B cell (primary cell): ENCODE measurements around the gene WNK4. TPM values are rescaled to one million over a fixed set of nuclear protein-coding genes. Genes with fewer than 3 reads are reported as not detected.
A peak's percentile ranks its signal among the peaks of the same experiment; 100 is the strongest.

Source experiments
- ATAC-seq: fragments of 200-7000 bp; cut with Tn5 transposase; one replicate; pipeline ENCODE4 v1.10.0; 2021; ENCODE audit warnings: low read depth, mild to moderate bottlenecking, moderate number of reproducible peaks, moderate library complexity
- CTCF ChIA-PET: fragments of 350-600 bp; sonication (Branson Sonifier 250); formaldehyde crosslinking; loops from one replicate; lab custom pipeline; 2021; ENCODE audit warnings: antibody characterized with exemption, inconsistent platforms; lab: Charles Lee
- POLR2A ChIA-PET: fragments of 350-600 bp; sonication (Branson Sonifier 250); formaldehyde crosslinking; loops from one replicate; lab custom pipeline; 2021; ENCODE audit warnings: antibody characterized with exemption; lab: Charles Lee
- DNase-seq: peaks from one replicate; pipeline ENCODE4 v3.0.0; 2013
- H2AFZ ChIP-seq: 2 replicates; pipeline ENCODE4 v1.6.1; 2012; ENCODE audit warnings: mild to moderate bottlenecking, low read depth, low read length; ENCODE audit not compliant: insufficient read depth, poor library complexity, severe bottlenecking
- H3K27ac ChIP-seq, 2 donors: 1 replicate in 1 of 2; 2 replicates in 1 of 2; pipeline ENCODE4 v1.5.1; 2012 to 2013; ENCODE audit warnings: low read length in 2 of 2, mild to moderate bottlenecking in 2 of 2, moderate library complexity in 1 of 2
- H3K27me3 ChIP-seq, 4 experiments: fragments of 200-600 bp in 1 of 4; sonication (generic) in 1 of 4; replicated peaks in 1 of 4; 1 replicate in 2 of 4; 2 replicates in 2 of 4; pipeline versions ENCODE4 v1.6.1 to v1.7.0; 2013 to 2016; ENCODE audit warnings: low read length in 3 of 4, mild to moderate bottlenecking in 2 of 4, mixed read lengths in 1 of 4, moderate library complexity in 1 of 4; ENCODE audit not compliant: insufficient read depth in 4 of 4, control insufficient read depth in 3 of 4; ENCODE audit errors: control extremely low read depth in 1 of 4
- H3K36me3 ChIP-seq, 2 experiments: replicated peaks in 1 of 2; 1 replicate in 1 of 2; 2 replicates in 1 of 2; pipeline versions ENCODE4 v1.6.1 to v1.7.1; 2013; ENCODE audit warnings: low read length in 1 of 2; ENCODE audit not compliant: insufficient read depth in 2 of 2, control insufficient read depth in 1 of 2; ENCODE audit errors: control extremely low read depth in 1 of 2, extremely low read depth in 1 of 2
- H3K4me1 ChIP-seq, 2 donors: fragments of 200-600 bp in 1 of 2; sonication (generic) in 1 of 2; 1 replicate in 1 of 2; 2 replicates in 1 of 2; pipeline versions ENCODE4 v1.5.1 to v1.6.1; 2013 to 2017; ENCODE audit warnings: low read length in 2 of 2; ENCODE audit not compliant: control insufficient read depth in 2 of 2, insufficient read depth in 2 of 2
- H3K4me2 ChIP-seq: replicated peaks from 2 replicates; pipeline ENCODE3; 2012; ENCODE audit warnings: mild to moderate bottlenecking, low read depth, low read length; ENCODE audit not compliant: poor library complexity, severe bottlenecking
- H3K4me3 ChIP-seq, 5 experiments: fragments of 200-600 bp in 1 of 5; sonication (generic) in 1 of 5; 1 replicate in 3 of 5; 2 replicates in 2 of 5; pipeline versions ENCODE4 v1.5.1 to v1.7.0; 2011 to 2016; ENCODE audit warnings: low read length in 4 of 5, mild to moderate bottlenecking in 4 of 5, low read depth in 2 of 5, control low read depth in 1 of 5, moderate library complexity in 1 of 5; ENCODE audit not compliant: insufficient read depth in 1 of 5; ENCODE audit errors: control extremely low read depth in 1 of 5, extremely low read depth in 1 of 5
- H3K79me2 ChIP-seq: fragments of 200-600 bp; sonication (generic); one replicate; pipeline ENCODE4 v1.6.0; 2016; ENCODE audit warnings: low read length; ENCODE audit not compliant: control insufficient read depth, insufficient read depth
- H3K9ac ChIP-seq: fragments of 200-600 bp; sonication (generic); 2 replicates; pipeline ENCODE4 v1.6.1; 2017; ENCODE audit warnings: mild to moderate bottlenecking, low read length, moderate library complexity
- H3K9me3 ChIP-seq, 3 donors: one replicate each; pipeline versions ENCODE4 v1.6.1 to v1.7.1; 2013; ENCODE audit warnings: low read length in 2 of 3; ENCODE audit not compliant: control insufficient read depth in 2 of 3, insufficient read depth in 1 of 3; ENCODE audit errors: control extremely low read depth in 1 of 3
- H4K20me1 ChIP-seq: 2 replicates; pipeline ENCODE4 v1.6.0; 2012; ENCODE audit warnings: mild to moderate bottlenecking, low read length; ENCODE audit not compliant: insufficient read depth, control insufficient read depth, poor library complexity, severe bottlenecking
- H3K27ac Mint-ChIP-seq: one replicate; pipeline ENCODE4 v1.8.0; 2021; ENCODE audit warnings: mixed read lengths
- H3K27me3 Mint-ChIP-seq: one replicate; pipeline ENCODE4 v1.8.0; 2021; ENCODE audit warnings: mixed read lengths
- H3K4me1 Mint-ChIP-seq: one replicate; pipeline ENCODE4 v1.8.0; 2021; ENCODE audit warnings: mixed read lengths
- H3K4me3 Mint-ChIP-seq: one replicate; pipeline ENCODE4 v1.8.0; 2021; ENCODE audit warnings: mixed read lengths
- H3K9me3 Mint-ChIP-seq: one replicate; pipeline ENCODE4 v1.8.0; 2022; ENCODE audit warnings: mixed read lengths; ENCODE audit not compliant: insufficient read depth
- CTCF ChIP-seq: fragments of 200-600 bp; IDR thresholded peaks from one replicate; pipeline ENCODE4 v1.8.0; 2022; ENCODE audit warnings: antibody characterized with exemption, mild to moderate bottlenecking
- EZH2 ChIP-seq: IDR thresholded peaks from 2 replicates; pipeline ENCODE4 v1.6.1; 2012; ENCODE audit warnings: borderline replicate concordance, low read depth, mild to moderate bottlenecking, moderate library complexity, low read length; ENCODE audit not compliant: insufficient read depth, poor library complexity, severe bottlenecking
- WGBS: methylation state at CpG from one replicate; pipeline ENCODE4 v1.1.5; 2013; ENCODE audit warnings: missing lambda C conversion rate; ENCODE audit not compliant: insufficient coverage; 5-methylcytosine and 5-hydroxymethylcytosine counted together
- intact Hi-C: fragments of 100-400 bp; cut with micrococcal nuclease; formaldehyde crosslinking; loops from one replicate; pipeline ENCODE4 v1.10.0; 2022
- polyA plus RNA-seq: library from polyadenylated mRNA; depleted of rRNA; stranded (reverse); fragments of >200 nt; gene quantifications from 2 replicates; pipeline ENCODE4 v1.2.3, GENCODE V29; 2012
- total RNA-seq, 2 donors: library from RNA; stranded (reverse); fragments of 120-200 nt in 1 of 2; gene quantifications; 1 replicate in 1 of 2; 2 replicates in 1 of 2; pipeline versions ENCODE4 v1.2.3 to v1.2.4, GENCODE V29; 2013 to 2022

The WNK4 gene
- total and polyA plus RNA-seq, 2 donors (not counting 1 experiment from before 2014, with no cell fraction given), result 0.03 to 0.44 TPM

- peak; percentile 93 for ATAC-seq
- Histone ChIP-seq H3K79me2 (peaks cover 46% of the 10 kb centered on the region), H3K4me3 (peak within 1 kb of the TSS; percentile 88 to 99 (median 92)), H3K9me3 (no peaks in the 10 kb centered on the region), H4K20me1 (no peaks in the 10 kb centered on the region), H3K9ac (peak within 1 kb of the TSS; percentile 93), H3K4me1 (peaks cover 12 to 20% of the 10 kb centered on the region in 2 donors), H3K4me2 (peak within 1 kb of the TSS; percentile 91), H3K36me3 (peaks cover 9 to 28% of the 10 kb centered on the region in 2 experiments), H3K27me3 (no peaks in the 10 kb centered on the region), H3K27ac (peak within 1 kb of the TSS; percentile 84 to 94), H2AFZ (peak within 1 kb of the TSS; percentile 98)
- H3K27me3 Mint-ChIP-seq, result no peaks in the 10 kb centered on the region
- CTCF ChIA-PET, result interaction anchor here (0.9 to 2.4 kb wide), 7 partner anchors 9 to 254 kb away, joined by 3 to 28 read pairs (median 6); partner anchors contain the start of genes AOC2, BECN1 and RPL27
- no peak for TF ChIP-seq CTCF
- TF ChIP-seq EZH2, result no peak
- H3K4me3 Mint-ChIP-seq, result peak within 1 kb of the TSS; percentile 98
- peak; percentile 95 for DNase-seq
- H3K4me1 Mint-ChIP-seq, result peaks cover 24% of the 10 kb centered on the region
- under 1% methylated on average over 71 of the region's 71 CpGs for WGBS
- POLR2A ChIA-PET, result interaction anchor here (0.5 to 1.8 kb wide), 7 partner anchors 9 to 566 kb away, joined by 3 to 16 read pairs (median 3); partner anchors contain the start of genes BECN1, PSMC3IP and RPL27
- intact Hi-C loops, result loop anchor here (1.0 kb wide), 3 partner anchors 9 to 165 kb away; partner anchors contain the start of genes BECN1, PTGES3L, RPL27 and RUNDC1
- peak within 1 kb of the TSS; percentile 98 for H3K27ac Mint-ChIP-seq
- no peaks in the 10 kb centered on the region for H3K9me3 Mint-ChIP-seq
These were observed 52.7 kb downstream of the WNK4 start, which contains the start of gene PSME3 for GRCh38 chr17:42832934-42833766. Gene PSME3, plus strand, starts transcription at chr17:42833397. Its CDS starts 235 bp downstream, at chr17:42833632.
